Stomach (tissue), 9 donors: ENCODE measurements around the gene RPP30. TPM values are rescaled to one million over a fixed set of nuclear protein-coding genes. Genes with fewer than 3 reads are reported as not detected.
"Not testable (repeated sequence)": the region's sequence is repeated elsewhere in the genome, so short reads cannot be mapped to it uniquely, and the experiment has no call there.

Experiments used
- DNase-seq, 2 donors: peaks; one replicate each; pipeline versions ENCODE4 v3.0.0 to v3.0.0-alpha.2; 2013 to 2019
- H3K27ac ChIP-seq, 5 donors: fragments of 200-600 bp in 4 of 5; sonication (generic) in 4 of 5; one replicate each; pipeline ENCODE4 v1.5.1; 2013 to 2019; ENCODE audit warnings: mild to moderate bottlenecking in 1 of 5, moderate library complexity in 1 of 5
- H3K27me3 ChIP-seq, 3 donors: fragments of 200-600 bp; sonication (generic); one replicate each; pipeline ENCODE4 v1.5.1; 2017 to 2019; ENCODE audit warnings: mixed run types in 1 of 3
- H3K36me3 ChIP-seq, 4 donors: fragments of 200-600 bp; sonication (generic); 1 replicate in 3 of 4; 2 replicates in 1 of 4; pipeline ENCODE4 v1.5.1; 2016 to 2019
- H3K4me1 ChIP-seq, 4 donors: fragments of 200-600 bp; sonication (generic); one replicate each; pipeline ENCODE4 v1.5.1; 2016 to 2019
- H3K4me3 ChIP-seq, 4 donors: fragments of 200-600 bp; sonication (generic) in 3 of 4; one replicate each; pipeline ENCODE4 v1.5.1; 2016 to 2019; ENCODE audit warnings: mild to moderate bottlenecking in 1 of 4
- H3K9me3 ChIP-seq, 4 donors: fragments of 200-600 bp; sonication (generic); one replicate each; pipeline ENCODE4 v1.5.1; 2016 to 2019
- EP300 ChIP-seq: sonication (generic); formaldehyde crosslinking; IDR thresholded peaks from one replicate; pipeline ENCODE4 v1.6.1; 2017; ENCODE audit warnings: antibody characterized with exemption
- POLR2A ChIP-seq, 4 donors: fragments of 450-650 bp; IDR thresholded peaks; one replicate each; pipeline ENCODE4 v1.6.1; 2016; ENCODE audit warnings: antibody characterized with exemption in 4 of 4, control low read depth in 2 of 4, mild to moderate bottlenecking in 1 of 4, moderate library complexity in 1 of 4
- POLR2AphosphoS5 ChIP-seq, 3 donors: sonication (generic); formaldehyde crosslinking; IDR thresholded peaks; one replicate each; pipeline ENCODE4 v1.6.1; 2016; ENCODE audit warnings: antibody characterized with exemption in 3 of 3
- WGBS, 5 donors: extraction: QIAGEN DNeasy Blood & Tissue Kit in 3 of 5; methylation state at CpG; one replicate each; pipeline versions ENCODE4 v1.1.5 to v1.1.7; 2013 to 2018; 5-methylcytosine and 5-hydroxymethylcytosine counted together
- intact Hi-C: fragments of 100-400 bp; cut with DNase I; formaldehyde crosslinking; loops from one replicate; pipeline ENCODE4 v1.15.1; 2023; ENCODE audit warnings: low total_unique reads
- polyA plus RNA-seq, 3 donors: library from polyadenylated mRNA; stranded (reverse); fragments of 200-250 nt; gene quantifications; one replicate each; pipeline ENCODE4 v1.2.3, GENCODE V29; 2013
- total RNA-seq, 5 donors: library from RNA; depleted of rRNA; stranded (reverse); fragments of >200 nt; gene quantifications; one replicate each; pipeline versions ENCODE4 v1.1.0 to v1.2.3, GENCODE V29; 2014 to 2016
- TF ChIP-seq, protein P1 (sequence below), 7 experiments: fragments of 450-650 bp in 4 of 7; fragments of 200-600 bp in 3 of 7; sonication (generic) in 3 of 7; IDR thresholded peaks; one replicate each; pipeline ENCODE4 v1.5.1; 2016 to 2019; ENCODE audit warnings: antibody characterized with exemption in 7 of 7, control low read depth in 2 of 7, mild to moderate bottlenecking in 1 of 7
- donor health status: healthy with polysubstance abuse.
- donor health status: Bipolar disorder and iron deficiency.
- donor health status: healthy.

RPP30 gene
- total and polyA plus RNA-seq, 8 donors: 8.8 to 53.4 (median 24.1) TPM

DNA sequence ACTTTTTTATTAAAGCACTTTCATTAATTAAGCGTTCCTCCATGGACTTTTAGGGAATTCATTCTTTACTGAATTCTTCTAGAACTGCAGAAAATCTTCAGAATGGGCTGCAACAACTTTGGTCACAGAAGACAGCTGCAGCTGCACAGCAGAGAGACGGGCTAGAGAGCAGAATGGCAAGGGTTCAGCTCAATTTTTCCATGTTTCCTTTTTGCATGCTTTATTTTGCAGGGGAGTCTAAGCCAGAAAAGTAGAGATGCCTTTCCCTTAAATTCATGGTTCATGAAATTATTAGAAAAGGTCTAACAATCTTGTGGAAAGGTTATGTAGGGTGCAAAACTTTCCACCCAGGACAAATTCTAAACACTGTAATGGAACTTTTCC is 64.5 kb downstream of the RPP30 start:
- Histone ChIP-seq H3K4me1 (peaks cover 0 to 7% (median 2%) of the 10 kb centered on the region in 4 donors), H3K36me3 (no peaks in the 10 kb centered on the region), H3K27ac (no peak overlapping the region), H3K9me3 (no peaks in the 10 kb centered on the region), H3K4me3 (no peak overlapping the region), H3K27me3 (no peaks in the 10 kb centered on the region)
- TF ChIP-seq EP300 (no peak), POLR2A (IDR thresholded peaks at IDR 0.05) (no peak), POLR2AphosphoS5 (IDR thresholded peaks at IDR 0.05) (no peak)
- TF ChIP-seq, protein P1, sequence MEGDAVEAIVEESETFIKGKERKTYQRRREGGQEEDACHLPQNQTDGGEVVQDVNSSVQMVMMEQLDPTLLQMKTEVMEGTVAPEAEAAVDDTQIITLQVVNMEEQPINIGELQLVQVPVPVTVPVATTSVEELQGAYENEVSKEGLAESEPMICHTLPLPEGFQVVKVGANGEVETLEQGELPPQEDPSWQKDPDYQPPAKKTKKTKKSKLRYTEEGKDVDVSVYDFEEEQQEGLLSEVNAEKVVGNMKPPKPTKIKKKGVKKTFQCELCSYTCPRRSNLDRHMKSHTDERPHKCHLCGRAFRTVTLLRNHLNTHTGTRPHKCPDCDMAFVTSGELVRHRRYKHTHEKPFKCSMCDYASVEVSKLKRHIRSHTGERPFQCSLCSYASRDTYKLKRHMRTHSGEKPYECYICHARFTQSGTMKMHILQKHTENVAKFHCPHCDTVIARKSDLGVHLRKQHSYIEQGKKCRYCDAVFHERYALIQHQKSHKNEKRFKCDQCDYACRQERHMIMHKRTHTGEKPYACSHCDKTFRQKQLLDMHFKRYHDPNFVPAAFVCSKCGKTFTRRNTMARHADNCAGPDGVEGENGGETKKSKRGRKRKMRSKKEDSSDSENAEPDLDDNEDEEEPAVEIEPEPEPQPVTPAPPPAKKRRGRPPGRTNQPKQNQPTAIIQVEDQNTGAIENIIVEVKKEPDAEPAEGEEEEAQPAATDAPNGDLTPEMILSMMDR (IDR thresholded peaks at IDR 0.05): no peak
- DNase-seq: no peak
- intact Hi-C loops: no loop called here
- 61 to 76% (median 75%) methylated on average over 2 of the region's 2 CpGs for WGBS, 5 donors

DNA sequence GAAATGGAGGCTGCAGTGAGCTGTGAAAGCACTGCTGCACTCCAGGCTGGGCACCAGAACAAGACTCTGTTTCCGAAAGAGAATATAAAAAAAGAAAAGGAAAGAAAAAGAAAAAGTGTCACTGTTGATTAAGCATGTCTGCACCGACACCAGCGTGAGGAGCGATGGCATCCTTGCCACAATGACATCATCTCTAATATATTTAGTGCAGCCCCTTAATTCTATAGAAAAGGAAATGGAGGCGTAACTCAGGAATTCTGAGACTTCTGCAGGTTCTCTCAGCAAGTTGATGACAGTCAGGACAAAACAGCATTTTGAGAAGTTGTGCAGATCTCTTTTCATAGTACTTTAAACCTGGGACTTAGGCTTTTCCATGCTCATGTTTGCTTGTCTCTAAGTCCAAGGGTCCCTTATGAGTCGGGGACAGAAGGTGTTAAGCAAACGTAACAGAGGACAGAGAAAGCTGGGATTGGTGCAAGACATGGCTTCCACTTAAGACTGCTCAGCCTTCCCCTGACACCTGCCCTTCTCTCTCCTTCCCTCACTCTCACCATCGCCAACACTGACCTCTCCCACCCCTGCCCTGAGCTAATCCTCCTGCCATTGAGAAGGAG is 66.0 kb downstream of the RPP30 start:
- TF ChIP-seq EP300: no peak
- TF ChIP-seq, protein P1 (IDR thresholded peaks at IDR 0.05): no peak
- TF ChIP-seq POLR2A (IDR thresholded peaks at IDR 0.05): no peak
- no peak for TF ChIP-seq POLR2AphosphoS5 (IDR thresholded peaks at IDR 0.05)
- no peak for DNase-seq
- 66 to 86% (median 79%) methylated on average over 8 of the region's 8 CpGs for WGBS, 5 donors
- no peaks in the 10 kb centered on the region for H3K9me3 ChIP-seq
- H3K27me3 ChIP-seq: no peaks in the 10 kb centered on the region
- intact Hi-C loops: no loop called here
- no peaks in the 10 kb centered on the region for H3K4me1 ChIP-seq
- no peak overlapping the region for H3K27ac ChIP-seq
- no peaks in the 10 kb centered on the region for H3K36me3 ChIP-seq
- H3K4me3 ChIP-seq: no peak overlapping the region

DNA sequence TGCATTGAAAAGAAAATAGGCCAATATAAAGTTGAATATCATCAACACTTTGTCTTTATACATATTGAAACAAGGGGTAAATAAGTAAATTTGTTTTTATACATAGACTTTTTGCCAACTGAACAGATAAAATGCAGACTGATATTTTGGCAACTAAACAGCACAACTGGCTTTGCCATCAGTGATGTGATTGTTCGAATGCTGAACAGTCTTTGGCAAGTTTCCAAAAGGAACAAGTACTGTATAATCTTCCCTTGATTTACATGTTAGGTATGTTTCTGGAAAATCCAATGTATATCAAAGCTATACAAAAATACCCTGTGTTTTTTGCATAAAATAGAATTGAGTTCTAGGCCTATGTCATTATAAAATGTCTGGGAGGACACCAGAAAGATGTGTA is 67.3 kb downstream of the RPP30 start:
- H3K36me3 ChIP-seq: no peaks in the 10 kb centered on the region
- no peak for TF ChIP-seq EP300
- no peak for TF ChIP-seq POLR2A (IDR thresholded peaks at IDR 0.05)
- no peak for TF ChIP-seq POLR2AphosphoS5 (IDR thresholded peaks at IDR 0.05)
- TF ChIP-seq, protein P1 (IDR thresholded peaks at IDR 0.05): no peak
- no peak overlapping the region for H3K4me3 ChIP-seq
- intact Hi-C loops: no loop called here
- WGBS, 5 donors: 28 to 61% (median 44%) methylated on average over 1 of the region's 1 CpG
- no peaks in the 10 kb centered on the region for H3K4me1 ChIP-seq
- H3K27me3 ChIP-seq: no peaks in the 10 kb centered on the region
- H3K9me3 ChIP-seq: no peaks in the 10 kb centered on the region
- H3K27ac ChIP-seq: no peak overlapping the region
- no peak for DNase-seq

DNA sequence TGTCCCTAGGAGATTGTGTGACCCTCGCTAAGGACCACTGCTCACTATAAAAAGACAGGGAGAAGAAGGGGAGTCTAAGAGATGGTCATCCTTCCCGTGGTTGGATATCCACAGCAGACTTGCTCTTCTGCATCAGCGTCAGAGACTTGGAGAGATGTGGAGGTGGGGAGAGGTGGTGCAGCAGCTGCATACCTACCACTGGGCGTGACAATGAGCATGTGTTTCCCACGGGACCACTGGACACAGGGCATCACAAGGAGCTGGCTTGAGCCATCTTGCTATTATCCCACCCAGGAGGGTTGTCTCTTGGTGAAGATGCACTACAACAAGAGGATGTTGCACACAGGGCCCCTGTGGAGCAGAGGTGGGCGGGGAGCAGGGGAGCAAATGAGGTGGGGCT is 67.9 kb downstream of the RPP30 start:
- Histone ChIP-seq H3K27me3 (no peaks in the 10 kb centered on the region), H3K27ac (no peak overlapping the region), H3K4me1 (no peaks in the 10 kb centered on the region), H3K4me3 (no peak overlapping the region), H3K36me3 (no peaks in the 10 kb centered on the region), H3K9me3 (no peaks in the 10 kb centered on the region)
- 78 to 85% (median 81%) methylated on average over 6 of the region's 6 CpGs for WGBS, 5 donors
- intact Hi-C loops: no loop called here
- no peak for DNase-seq
- TF ChIP-seq EP300 (no peak), POLR2A (IDR thresholded peaks at IDR 0.05) (no peak), POLR2AphosphoS5 (IDR thresholded peaks at IDR 0.05) (no peak)
- TF ChIP-seq, protein P1 (IDR thresholded peaks at IDR 0.05): no peak

DNA sequence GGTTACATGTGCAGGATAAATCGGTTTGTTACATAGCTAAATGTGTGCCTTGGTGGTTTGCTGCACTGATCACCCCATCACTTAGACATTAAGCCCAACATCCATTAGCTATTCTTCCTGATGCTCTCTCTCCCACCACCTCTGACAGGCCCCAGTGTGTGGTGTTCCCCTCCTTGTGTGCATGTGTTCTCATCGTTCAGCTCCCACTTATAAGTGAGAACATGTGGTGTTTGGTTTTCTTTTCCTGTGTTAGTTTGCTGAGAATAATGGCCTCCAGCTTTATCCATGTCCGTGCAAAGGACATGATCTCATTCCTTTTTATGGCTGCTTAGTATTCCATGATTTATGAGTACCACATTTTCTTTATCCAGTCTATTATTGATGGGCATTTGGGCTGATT is 71.2 kb downstream of the RPP30 start:
- H3K27ac ChIP-seq, H3K27me3 ChIP-seq, H3K4me1 ChIP-seq, DNase-seq, H3K4me3 ChIP-seq, H3K9me3 ChIP-seq, intact Hi-C loops, H3K36me3 ChIP-seq: not testable (repeated sequence)
- WGBS, 5 donors: 69 to 87% (median 84%) methylated on average over 3 of the region's 3 CpGs
